ENCODE measurements around the gene DAPK2.

DAPK2 gene

GRCh38 chr15:63888146-63888545, 158.1 kb downstream of the DAPK2 start:
- H3K36me3 ChIP-seq (ENCODE audit: control insufficient read depth in 1 of 2, insufficient read depth in 2 of 2, low read depth in 1 of 2, low read length in 2 of 2) = no peaks in the 10 kb centered on the region
- H3K9ac ChIP-seq (ENCODE audit: low read length) = no peak overlapping the region
- H3K18ac ChIP-seq (ENCODE audit: low read depth in 1 of 2, low read length in 2 of 2) = no peak overlapping the region
- no peak for DNase-seq
- H2AK5ac ChIP-seq (ENCODE audit: low read length, severe bottlenecking) = no peak overlapping the region
- no peaks in the 10 kb centered on the region for H3K9me3 ChIP-seq (ENCODE audit: control insufficient read depth, low read length)
- H2AFZ ChIP-seq (ENCODE audit: low read depth, low read length) = no peak overlapping the region
- H2BK120ac ChIP-seq (ENCODE audit: low read depth, low read length) = no peak overlapping the region
- H3K14ac ChIP-seq (ENCODE audit: low read length in 2 of 2) = no peak overlapping the region
- no peak overlapping the region for H3K4me3 ChIP-seq (ENCODE audit: insufficient read depth in 1 of 2, low read depth in 1 of 2, low read length in 2 of 2)
- no peak overlapping the region for H4K8ac ChIP-seq (ENCODE audit: low read length)
- no peak overlapping the region for H2BK5ac ChIP-seq (ENCODE audit: low read depth, low read length, poor library complexity, severe bottlenecking)
- H3K23ac ChIP-seq (ENCODE audit: low read length in 2 of 2) = no peak overlapping the region
- H3K79me1 ChIP-seq (replicated peaks; ENCODE audit: low read length, poor library complexity, severe bottlenecking) = no peaks in the 10 kb centered on the region
- no peak overlapping the region for H4K91ac ChIP-seq (ENCODE audit: low read length)
- H3K4ac ChIP-seq (ENCODE audit: low read depth in 1 of 2, low read length in 2 of 2) = no peak overlapping the region
- H3K27me3 ChIP-seq (ENCODE audit: control insufficient read depth in 1 of 2, insufficient read depth in 1 of 2, low read length in 2 of 2) = peaks cover 0 to 5% of the 10 kb centered on the region in 2 experiments
- H3K4me2 ChIP-seq (ENCODE audit: low read length, poor library complexity, severe bottlenecking) = no peak overlapping the region
- 75% methylated on average over 1 of the region's 1 CpG for WGBS
- no peak overlapping the region for H3K27ac ChIP-seq (ENCODE audit: low read length, poor library complexity, severe bottlenecking)
- H2BK12ac ChIP-seq (ENCODE audit: low read length in 2 of 2) = no peak overlapping the region
- H2BK15ac ChIP-seq (ENCODE audit: low read depth, poor library complexity, severe bottlenecking) = no peak overlapping the region
- no peaks in the 10 kb centered on the region for H3K4me1 ChIP-seq (ENCODE audit: control insufficient read depth, insufficient read depth, low read depth, low read length)

DNA sequence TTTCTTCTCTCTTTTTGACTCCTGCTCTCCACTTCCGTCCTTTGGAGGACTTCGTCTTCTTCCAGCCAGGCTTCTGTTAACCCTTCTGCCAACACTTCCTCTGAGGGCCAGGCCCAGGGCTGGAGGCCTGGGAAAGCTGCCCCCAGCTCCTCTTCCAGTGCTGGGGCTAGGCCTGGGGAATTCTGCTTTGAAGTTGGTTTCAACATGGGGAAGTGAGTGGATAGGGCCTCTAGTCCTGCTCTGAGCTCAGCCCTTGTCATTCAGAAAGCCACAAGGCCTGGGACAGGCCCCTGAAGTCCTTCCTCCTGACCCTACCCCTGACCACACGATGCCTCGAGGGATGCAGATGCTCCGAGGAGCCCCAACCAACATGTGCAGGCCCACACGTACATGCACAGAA, 158.7 kb downstream of the DAPK2 start:
- Histone ChIP-seq H4K91ac (ENCODE audit: low read length) (no peak overlapping the region), H3K4me3 (ENCODE audit: insufficient read depth in 1 of 2, low read depth in 1 of 2, low read length in 2 of 2) (no peak overlapping the region), H3K36me3 (ENCODE audit: control insufficient read depth in 1 of 2, insufficient read depth in 2 of 2, low read depth in 1 of 2, low read length in 2 of 2) (no peaks in the 10 kb centered on the region), H2BK120ac (ENCODE audit: low read depth, low read length) (no peak overlapping the region), H3K14ac (ENCODE audit: low read length in 2 of 2) (no peak overlapping the region), H3K9ac (ENCODE audit: low read length) (no peak overlapping the region), H3K27ac (ENCODE audit: low read length, poor library complexity, severe bottlenecking) (no peak overlapping the region), H3K79me1 (replicated peaks; ENCODE audit: low read length, poor library complexity, severe bottlenecking) (no peaks in the 10 kb centered on the region), H2BK15ac (ENCODE audit: low read depth, poor library complexity, severe bottlenecking) (no peak overlapping the region), H2BK5ac (ENCODE audit: low read depth, low read length, poor library complexity, severe bottlenecking) (no peak overlapping the region), H3K18ac (ENCODE audit: low read depth in 1 of 2, low read length in 2 of 2) (no peak overlapping the region), H3K4me1 (ENCODE audit: control insufficient read depth, insufficient read depth, low read depth, low read length) (no peaks in the 10 kb centered on the region), H3K23ac (ENCODE audit: low read length in 2 of 2) (no peak overlapping the region), H4K8ac (ENCODE audit: low read length) (no peak overlapping the region), H3K4ac (ENCODE audit: low read depth in 1 of 2, low read length in 2 of 2) (no peak overlapping the region), H3K4me2 (ENCODE audit: low read length, poor library complexity, severe bottlenecking) (no peak overlapping the region), H3K27me3 (ENCODE audit: control insufficient read depth in 1 of 2, insufficient read depth in 1 of 2, low read length in 2 of 2) (peaks cover 0 to 5% of the 10 kb centered on the region in 2 experiments), H2AFZ (ENCODE audit: low read depth, low read length) (no peak overlapping the region), H2BK12ac (ENCODE audit: low read length in 2 of 2) (no peak overlapping the region), H3K9me3 (ENCODE audit: control insufficient read depth, low read length) (no peaks in the 10 kb centered on the region), H2AK5ac (ENCODE audit: low read length, severe bottlenecking) (no peak overlapping the region)
- WGBS = 73% methylated on average over 4 of the region's 6 CpGs
- no peak for DNase-seq

GRCh38 chr15:63884953-63885352, 161.3 kb downstream of the DAPK2 start:
- Histone ChIP-seq H3K4me3 (ENCODE audit: insufficient read depth in 1 of 2, low read depth in 1 of 2, low read length in 2 of 2) (no peak overlapping the region), H3K27me3 (ENCODE audit: control insufficient read depth in 1 of 2, insufficient read depth in 1 of 2, low read length in 2 of 2) (peaks cover 5 to 9% of the 10 kb centered on the region in 2 experiments), H3K4ac (ENCODE audit: low read depth in 1 of 2, low read length in 2 of 2) (no peak overlapping the region), H2BK15ac (ENCODE audit: low read depth, poor library complexity, severe bottlenecking) (no peak overlapping the region), H3K4me2 (ENCODE audit: low read length, poor library complexity, severe bottlenecking) (no peak overlapping the region), H3K9ac (ENCODE audit: low read length) (no peak overlapping the region), H2AFZ (ENCODE audit: low read depth, low read length) (no peak overlapping the region), H2AK5ac (ENCODE audit: low read length, severe bottlenecking) (no peak overlapping the region), H3K9me3 (ENCODE audit: control insufficient read depth, low read length) (no peaks in the 10 kb centered on the region), H3K23ac (ENCODE audit: low read length in 2 of 2) (no peak overlapping the region), H4K91ac (ENCODE audit: low read length) (no peak overlapping the region), H3K36me3 (ENCODE audit: control insufficient read depth in 1 of 2, insufficient read depth in 2 of 2, low read depth in 1 of 2, low read length in 2 of 2) (no peaks in the 10 kb centered on the region), H2BK12ac (ENCODE audit: low read length in 2 of 2) (no peak overlapping the region), H3K4me1 (ENCODE audit: control insufficient read depth, insufficient read depth, low read depth, low read length) (no peaks in the 10 kb centered on the region), H4K8ac (ENCODE audit: low read length) (no peak overlapping the region), H3K79me1 (replicated peaks; ENCODE audit: low read length, poor library complexity, severe bottlenecking) (no peaks in the 10 kb centered on the region), H3K27ac (ENCODE audit: low read length, poor library complexity, severe bottlenecking) (no peak overlapping the region), H3K14ac (ENCODE audit: low read length in 2 of 2) (no peak overlapping the region), H2BK120ac (ENCODE audit: low read depth, low read length) (no peak overlapping the region), H2BK5ac (ENCODE audit: low read depth, low read length, poor library complexity, severe bottlenecking) (no peak overlapping the region), H3K18ac (ENCODE audit: low read depth in 1 of 2, low read length in 2 of 2) (no peak overlapping the region)
- no peak for DNase-seq
- WGBS = 86% methylated on average over 6 of the region's 7 CpGs

- H3K14ac ChIP-seq (ENCODE audit: low read length in 2 of 2) = no peak overlapping the region
- H3K9ac ChIP-seq (ENCODE audit: low read length) = no peak overlapping the region
- no peaks in the 10 kb centered on the region for H3K4me1 ChIP-seq (ENCODE audit: control insufficient read depth, insufficient read depth, low read depth, low read length)
- no peak overlapping the region for H3K4me3 ChIP-seq (ENCODE audit: insufficient read depth in 1 of 2, low read depth in 1 of 2, low read length in 2 of 2)
- 92% methylated on average over 5 of the region's 6 CpGs for WGBS
- H2BK5ac ChIP-seq (ENCODE audit: low read depth, low read length, poor library complexity, severe bottlenecking) = no peak overlapping the region
- H3K18ac ChIP-seq (ENCODE audit: low read depth in 1 of 2, low read length in 2 of 2) = no peak overlapping the region
- no peak overlapping the region for H3K4ac ChIP-seq (ENCODE audit: low read depth in 1 of 2, low read length in 2 of 2)
- DNase-seq = no peak
- no peaks in the 10 kb centered on the region for H3K36me3 ChIP-seq (ENCODE audit: control insufficient read depth in 1 of 2, insufficient read depth in 2 of 2, low read depth in 1 of 2, low read length in 2 of 2)
- H3K9me3 ChIP-seq (ENCODE audit: control insufficient read depth, low read length) = no peaks in the 10 kb centered on the region
- no peaks in the 10 kb centered on the region for H3K79me1 ChIP-seq (replicated peaks; ENCODE audit: low read length, poor library complexity, severe bottlenecking)
- H4K8ac ChIP-seq (ENCODE audit: low read length) = no peak overlapping the region
- no peak overlapping the region for H3K23ac ChIP-seq (ENCODE audit: low read length in 2 of 2)
- no peak overlapping the region for H3K27ac ChIP-seq (ENCODE audit: low read length, poor library complexity, severe bottlenecking)
- no peak overlapping the region for H3K4me2 ChIP-seq (ENCODE audit: low read length, poor library complexity, severe bottlenecking)
- no peak overlapping the region for H2BK15ac ChIP-seq (ENCODE audit: low read depth, poor library complexity, severe bottlenecking)
- H2BK12ac ChIP-seq (ENCODE audit: low read length in 2 of 2) = no peak overlapping the region
- H3K27me3 ChIP-seq (ENCODE audit: control insufficient read depth in 1 of 2, insufficient read depth in 1 of 2, low read length in 2 of 2) = peaks cover 9% of the 10 kb centered on the region in 2 experiments
- no peak overlapping the region for H2BK120ac ChIP-seq (ENCODE audit: low read depth, low read length)
- no peak overlapping the region for H2AFZ ChIP-seq (ENCODE audit: low read depth, low read length)
- no peak overlapping the region for H4K91ac ChIP-seq (ENCODE audit: low read length)
- H2AK5ac ChIP-seq (ENCODE audit: low read length, severe bottlenecking) = no peak overlapping the region
Measured at GRCh38 chr15:63881431-63881830, 164.9 kb downstream of the DAPK2 start.
